Lower leg skin (tissue), 4 donors: ENCODE results near the gene UTP15. TPM values are rescaled to one million over a fixed set of nuclear protein-coding genes. Genes with fewer than 3 reads are reported as not detected.

Experiments
- DNase-seq, 2 donors: peaks; one replicate each; pipeline ENCODE4 v3.0.0-alpha.2; 2019; ENCODE audit warnings: low spot score in 2 of 2
- H3K4me3 ChIP-seq: fragments of 200-600 bp; sonication (generic); 2 replicates; pipeline ENCODE4 v1.5.1; 2017; ENCODE audit warnings: mild to moderate bottlenecking, low read depth; ENCODE audit not compliant: poor library complexity, severe bottlenecking
- POLR2A ChIP-seq, 2 donors: fragments of 450-650 bp; IDR thresholded peaks; one replicate each; pipeline ENCODE4 v1.6.1; 2016 to 2017; ENCODE audit warnings: antibody characterized with exemption in 2 of 2, mild to moderate bottlenecking in 1 of 2, moderate library complexity in 1 of 2
- WGBS, 2 donors: methylation state at CpG; one replicate each; pipeline ENCODE4 v1.1.5; 2018; 5-methylcytosine and 5-hydroxymethylcytosine counted together
- intact Hi-C: fragments of 100-400 bp; cut with DNase I; formaldehyde crosslinking; loops from one replicate; pipeline ENCODE4 v1.15.0; 2023; ENCODE audit warnings: low total_unique reads
- total RNA-seq, 4 donors: library from RNA; depleted of rRNA; stranded (reverse); fragments of >200 nt; gene quantifications; one replicate each; pipeline ENCODE4 v1.1.0, GENCODE V29; 2016
- TF ChIP-seq, protein P1 (sequence below), 3 donors: fragments of 450-650 bp; IDR thresholded peaks; one replicate each; pipeline ENCODE4 v1.5.1; 2016; ENCODE audit warnings: antibody characterized with exemption in 3 of 3, mild to moderate bottlenecking in 3 of 3, moderate library complexity in 2 of 3

The UTP15 gene
- total RNA-seq, 4 donors from 2014 or later, result 13.0 to 37.1 (median 15.4) TPM

GRCh38 chr5:73625944-73626811 lies 60.6 kb downstream of the UTP15 start, which contains the start of gene ARHGEF28:
Gene ARHGEF28, plus strand, starts transcription at chr5:73626196. Its CDS starts 58,656 bp downstream, at chr5:73684852.
- no peak for DNase-seq
- 1 to 5% methylated on average over 25 to 37 of the region's 92 CpGs for WGBS, 2 donors
- TF ChIP-seq, protein P1, sequence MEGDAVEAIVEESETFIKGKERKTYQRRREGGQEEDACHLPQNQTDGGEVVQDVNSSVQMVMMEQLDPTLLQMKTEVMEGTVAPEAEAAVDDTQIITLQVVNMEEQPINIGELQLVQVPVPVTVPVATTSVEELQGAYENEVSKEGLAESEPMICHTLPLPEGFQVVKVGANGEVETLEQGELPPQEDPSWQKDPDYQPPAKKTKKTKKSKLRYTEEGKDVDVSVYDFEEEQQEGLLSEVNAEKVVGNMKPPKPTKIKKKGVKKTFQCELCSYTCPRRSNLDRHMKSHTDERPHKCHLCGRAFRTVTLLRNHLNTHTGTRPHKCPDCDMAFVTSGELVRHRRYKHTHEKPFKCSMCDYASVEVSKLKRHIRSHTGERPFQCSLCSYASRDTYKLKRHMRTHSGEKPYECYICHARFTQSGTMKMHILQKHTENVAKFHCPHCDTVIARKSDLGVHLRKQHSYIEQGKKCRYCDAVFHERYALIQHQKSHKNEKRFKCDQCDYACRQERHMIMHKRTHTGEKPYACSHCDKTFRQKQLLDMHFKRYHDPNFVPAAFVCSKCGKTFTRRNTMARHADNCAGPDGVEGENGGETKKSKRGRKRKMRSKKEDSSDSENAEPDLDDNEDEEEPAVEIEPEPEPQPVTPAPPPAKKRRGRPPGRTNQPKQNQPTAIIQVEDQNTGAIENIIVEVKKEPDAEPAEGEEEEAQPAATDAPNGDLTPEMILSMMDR (IDR thresholded peaks at IDR 0.05), result no peak
- no peak for TF ChIP-seq POLR2A (IDR thresholded peaks at IDR 0.05)
- intact Hi-C loops, result no loop called here
- peak within 1 kb of the TSS; percentile 50 for H3K4me3 ChIP-seq

- TF ChIP-seq, protein P1 (IDR thresholded peaks at IDR 0.05), result no peak
- no peak for TF ChIP-seq POLR2A (IDR thresholded peaks at IDR 0.05)
- 68 to 78% methylated on average over 14 of the region's 14 CpGs for WGBS, 2 donors
- DNase-seq, result no peak
- intact Hi-C loops, result no loop called here
- H3K4me3 ChIP-seq, result no peak overlapping the region
Observed at GRCh38 chr5:73626814-73627313, 61.3 kb downstream of the UTP15 start.

DNA sequence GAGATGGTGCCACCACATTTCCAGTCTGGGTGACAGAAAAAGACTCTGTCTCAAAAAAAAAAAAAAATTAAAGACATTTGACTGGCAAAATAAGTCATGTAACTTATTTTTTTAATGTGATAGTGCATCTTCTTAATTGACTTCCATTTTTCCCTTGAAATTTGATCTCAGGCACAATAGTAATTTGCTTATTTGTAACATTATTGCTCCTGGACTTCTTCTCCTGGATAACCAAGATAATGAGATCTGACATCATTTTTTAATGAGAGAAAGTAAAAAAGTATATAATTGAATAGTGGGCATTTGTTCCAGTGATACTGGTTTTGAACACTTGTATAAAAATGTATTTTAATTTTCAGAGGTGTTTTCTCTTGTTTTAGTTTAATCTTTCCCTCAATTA lies 63.9 kb downstream of the UTP15 start:
- intact Hi-C loops, result no loop called here
- H3K4me3 ChIP-seq, result no peak overlapping the region
- DNase-seq, result no peak

DNA sequence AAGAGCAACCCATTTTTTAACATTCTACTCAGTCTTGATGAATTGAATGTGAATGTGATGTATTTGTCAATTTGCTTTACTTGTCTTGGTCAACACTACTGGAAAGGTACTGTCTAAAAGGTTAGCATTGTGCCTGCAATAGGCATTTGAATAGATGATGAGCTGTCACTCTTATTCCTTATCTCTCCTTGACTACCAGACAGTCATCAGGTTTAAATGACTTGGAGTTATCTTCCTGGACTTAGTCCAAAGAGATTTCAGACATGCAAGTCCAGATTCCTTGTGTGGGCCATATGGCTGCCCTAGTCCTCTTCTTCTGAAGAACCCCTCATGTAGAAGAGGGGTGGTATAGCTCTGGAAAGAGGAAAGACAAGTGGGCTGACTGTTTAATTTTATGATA lies 65.2 kb downstream of the UTP15 start:
- H3K4me3 ChIP-seq, result no peak overlapping the region
- intact Hi-C loops, result no loop called here
- TF ChIP-seq, protein P1 (IDR thresholded peaks at IDR 0.05), result no peak
- TF ChIP-seq POLR2A (IDR thresholded peaks at IDR 0.05), result no peak
- no peak for DNase-seq

More for the DNA sequence above, 63.9 kb downstream of the UTP15 start:
- TF ChIP-seq POLR2A (IDR thresholded peaks at IDR 0.05), result no peak
- TF ChIP-seq, protein P1 (IDR thresholded peaks at IDR 0.05), result no peak

- intact Hi-C loops, result no loop called here
- TF ChIP-seq POLR2A (IDR thresholded peaks at IDR 0.05), result no peak
- TF ChIP-seq, protein P1 (IDR thresholded peaks at IDR 0.05), result no peak
Observed at GRCh38 chr5:73631500-73631899, 66.0 kb downstream of the UTP15 start.

More at GRCh38 chr5:73631500-73631899, 66.0 kb downstream of the UTP15 start:
- no peak for DNase-seq
- H3K4me3 ChIP-seq, result no peak overlapping the region

Other genes with a start within 250 kb of the UTP15 start
- 1 to 10 TPM in 3 of 4 donors, under 1 TPM in 1; 0.63 to 2.2 (median 1.8) TPM for gene FOXD1, start 117.0 kb upstream of the UTP15 start, total RNA-seq
- 1,000 to 10,000 TPM in 1 of 4 donors, 100 to 1,000 TPM in 3; 596 to 1,008 (median 649) TPM for gene BTF3, start 67.3 kb upstream of the UTP15 start, total RNA-seq
- gene ANKRA2, start 104 bp upstream of the UTP15 start, total RNA-seq, result 10 to 100 TPM; 19.4 to 56.1 (median 27.6) TPM
- gene ARHGEF28, start 60.5 kb downstream of the UTP15 start, total RNA-seq, result 10 to 100 TPM; 30.9 to 54.7 (median 36.2) TPM